GM12878 (cell line): ENCODE results near the gene TPMT. TPM values are rescaled to one million over a fixed set of nuclear protein-coding genes. Genes with fewer than 3 reads are reported as not detected.

ENCODE experiments used
- ATAC-seq: fragments of 200-7000 bp; cut with Tn5 transposase; 3 replicates; pipeline ENCODE4 v1.9.1; 2020; ENCODE audit warnings: mild to moderate bottlenecking, moderate library complexity
- BruUV-seq: library from RNA; stranded (reverse); fragments of 400-500 nt; replicated peaks from 2 replicates; lab custom pipeline; 2021; lab: Mats Ljungman, UMichigan
- CTCF ChIA-PET: fragments of 300-600 bp; sonication (Branson Sonifier 250); formaldehyde crosslinking; extraction: SDS; loops from one replicate; lab custom pipeline; 2021; ENCODE audit warnings: inconsistent platforms; lab: Yijun Ruan, JAX
- POLR2A ChIA-PET: fragments of 350-600 bp; formaldehyde crosslinking; extraction: SDS; loops from one replicate; lab custom pipeline; 2021; ENCODE audit warnings: inconsistent platforms; lab: Charles Lee
- RAD21 ChIA-PET: fragments of 300-600 bp; sonication (Branson Sonifier 250); formaldehyde crosslinking; loops from one replicate; lab custom pipeline; 2023; ENCODE audit warnings: antibody characterized with exemption; ENCODE audit not compliant: unreplicated experiment; lab: Charles Lee
- SMC1A ChIA-PET: fragments of 300-600 bp; sonication (Branson Sonifier 250); formaldehyde crosslinking; loops from one replicate; lab custom pipeline; 2023; ENCODE audit not compliant: unreplicated experiment, uncharacterized antibody; lab: Charles Lee
- DNase-seq: peaks from one replicate; pipeline ENCODE4 v3.0.0-alpha.2; 2011; ENCODE audit warnings: low read depth, low spot score
- FAIRE-seq: peaks from 3 replicates; lab custom pipeline; 2011; peaks lifted over from hg19 to GRCh38; lab: Jason Lieb, UNC
- H2AFZ ChIP-seq: 2 replicates; pipeline ENCODE4 v1.6.0; 2011; ENCODE audit warnings: low read depth, low read length, control low read depth; ENCODE audit not compliant: control insufficient read depth
- H3K27ac ChIP-seq: 2 replicates; pipeline ENCODE4 v1.5.1; 2011; ENCODE audit warnings: control low read depth; ENCODE audit not compliant: control insufficient read depth, insufficient read depth
- H3K27me3 ChIP-seq, 2 experiments: replicated peaks in 1 of 2; 2 replicates each; pipeline versions ENCODE4 v1.6.0 to v1.6.1; 2011; ENCODE audit warnings: low read length in 1 of 2; ENCODE audit not compliant: control insufficient read depth in 2 of 2, insufficient read depth in 2 of 2
- H3K36me3 ChIP-seq, 2 experiments: 2 replicates each; pipeline ENCODE4 v1.5.1; 2011; ENCODE audit warnings: low read length in 1 of 2; ENCODE audit not compliant: control insufficient read depth in 2 of 2, insufficient read depth in 2 of 2
- H3K4me1 ChIP-seq: 2 replicates; pipeline ENCODE4 v1.6.1; 2011; ENCODE audit warnings: mild to moderate bottlenecking, low read length, moderate library complexity, mixed read lengths; ENCODE audit not compliant: control insufficient read depth, insufficient read depth
- H3K4me2 ChIP-seq: 2 replicates; pipeline ENCODE4 v1.6.0; 2011; ENCODE audit warnings: control low read depth; ENCODE audit not compliant: control insufficient read depth, insufficient read depth
- H3K4me3 ChIP-seq: fragments of 200-600 bp; sonication (generic); 2 replicates; pipeline ENCODE4 v1.5.1; 2016
- H3K79me2 ChIP-seq: 2 replicates; pipeline ENCODE4 v1.6.0; 2011; ENCODE audit warnings: low read length; ENCODE audit not compliant: control insufficient read depth, insufficient read depth
- H3K9ac ChIP-seq: 2 replicates; pipeline ENCODE4 v1.8.0; 2011; ENCODE audit warnings: low read length, control low read depth, mixed read lengths; ENCODE audit not compliant: control insufficient read depth, insufficient read depth
- H3K9me3 ChIP-seq: replicated peaks from 3 replicates; pipeline ENCODE4 v1.5.1; 2011; ENCODE audit warnings: mild to moderate bottlenecking, low read length; ENCODE audit not compliant: control insufficient read depth, insufficient read depth
- H4K20me1 ChIP-seq: 2 replicates; pipeline ENCODE4 v1.6.0; 2011; ENCODE audit not compliant: control insufficient read depth, insufficient read depth
- FOXM1 ChIP-seq: IDR thresholded peaks from 2 replicates; pipeline ENCODE4 v1.6.1; 2012; ENCODE audit warnings: low read depth, mild to moderate bottlenecking, inconsistent platforms, low read length, moderate library complexity
- GABPA ChIP-seq: IDR thresholded peaks from 2 replicates; pipeline ENCODE4 v1.6.1; 2014; ENCODE audit warnings: antibody characterized with exemption, low read depth, mild to moderate bottlenecking, inconsistent platforms
- HDGF ChIP-seq: fragments of 450-650 bp; IDR thresholded peaks from 2 replicates; pipeline ENCODE4 v1.6.1; 2016; ENCODE audit warnings: antibody characterized with exemption
- NFIC ChIP-seq: IDR thresholded peaks from 2 replicates; pipeline ENCODE4 v1.6.1; 2012; ENCODE audit warnings: low read depth, mild to moderate bottlenecking, inconsistent platforms, low read length, moderate library complexity
- NFYB ChIP-seq: IDR thresholded peaks from 2 replicates; pipeline ENCODE4 v1.6.1; 2011; ENCODE audit warnings: low read depth, mild to moderate bottlenecking, low read length, improper control_type of control experiment, moderate library complexity; ENCODE audit not compliant: insufficient read depth
- RBBP5 ChIP-seq: fragments of 200-600 bp; sonication (generic); conservative IDR thresholded peaks from 2 replicates; pipeline ENCODE4 v1.6.1; 2016
- RUNX3 ChIP-seq: IDR thresholded peaks from 2 replicates; pipeline ENCODE4 v1.6.1; 2012; ENCODE audit warnings: low read length, inconsistent platforms
- SIX5 ChIP-seq: IDR thresholded peaks from 2 replicates; pipeline ENCODE4 v1.6.1; 2011; ENCODE audit warnings: mild to moderate bottlenecking, low read depth, low read length, moderate library complexity; ENCODE audit not compliant: severe bottlenecking
- USF2 ChIP-seq: IDR thresholded peaks from 2 replicates; pipeline ENCODE4 v1.6.1; 2011; ENCODE audit warnings: low read depth, low read length, improper control_type of control experiment, borderline replicate concordance
- ZBTB40 ChIP-seq: fragments of 450-650 bp; IDR thresholded peaks from 2 replicates; pipeline ENCODE4 v1.6.1; 2016; ENCODE audit warnings: mild to moderate bottlenecking, moderate library complexity, borderline replicate concordance
- ZNF207 ChIP-seq: fragments of 450-650 bp; IDR thresholded peaks from 2 replicates; pipeline ENCODE4 v1.6.1; 2014; ENCODE audit warnings: antibody characterized with exemption, mild to moderate bottlenecking, borderline replicate concordance
- ZNF24 ChIP-seq: fragments of 450-650 bp; IDR thresholded peaks from 2 replicates; pipeline ENCODE4 v1.6.1; 2017; ENCODE audit warnings: antibody characterized with exemption, mild to moderate bottlenecking
- WGBS: methylation state at CpG from one replicate; pipeline ENCODE4 v1.1.6; 2016; ENCODE audit warnings: low lambda C conversion rate; ENCODE audit not compliant: insufficient replicate concordance, insufficient coverage; ENCODE audit errors: missing lambda C conversion rate; 5-methylcytosine and 5-hydroxymethylcytosine counted together
- in situ Hi-C: fragments of 300-500 bp; cut with MboI; formaldehyde crosslinking; loops from 9 replicates; pipeline ENCODE4 v1.14.3; 2018; ENCODE audit warnings: mixed read lengths
- intact Hi-C: fragments of 100-400 bp; cut with micrococcal nuclease; formaldehyde crosslinking; loops from one replicate; pipeline ENCODE4 v1.14.2; 2022; ENCODE audit not compliant: unreplicated experiment
- polyA plus RNA-seq, 11 experiments: library from polyadenylated mRNA; depleted of rRNA in 4 of 11; unstranded in 6 of 11; stranded (reverse) in 5 of 11; fragments of >200 nt; fragmentation: Nextera tagmentation in 4 of 11; fragmentation: Illumina TruSeq in 1 of 11; extraction: Ambion mirVana in 4 of 11; extraction: Trizol in 1 of 11; gene quantifications; 1 replicate in 1 of 11; 2 replicates in 10 of 11; pipeline versions ENCODE4 v1.2.1 to v1.2.3, GENCODE V29; 2011 to 2016; ENCODE audit warnings: inconsistent platforms in 2 of 11, missing spikeins in 2 of 11, low read depth in 1 of 11
- total RNA-seq, 4 experiments: library from RNA; depleted of rRNA in 3 of 4; stranded (reverse); fragments of >200 nt in 3 of 4; fragmentation: Illumina TruSeq in 1 of 4; extraction: Trizol in 1 of 4; gene quantifications; 2 replicates each; pipeline versions ENCODE4 v1.2.1 to v1.2.3, GENCODE V29; 2013 to 2021

TPMT gene
- total and polyA plus RNA-seq, 10 of the 15 experiments (the other 5 are each of a cell fraction or from before 2014, with no cell fraction given), result 7.9 to 18.2 (median 16.3) TPM

DNA sequence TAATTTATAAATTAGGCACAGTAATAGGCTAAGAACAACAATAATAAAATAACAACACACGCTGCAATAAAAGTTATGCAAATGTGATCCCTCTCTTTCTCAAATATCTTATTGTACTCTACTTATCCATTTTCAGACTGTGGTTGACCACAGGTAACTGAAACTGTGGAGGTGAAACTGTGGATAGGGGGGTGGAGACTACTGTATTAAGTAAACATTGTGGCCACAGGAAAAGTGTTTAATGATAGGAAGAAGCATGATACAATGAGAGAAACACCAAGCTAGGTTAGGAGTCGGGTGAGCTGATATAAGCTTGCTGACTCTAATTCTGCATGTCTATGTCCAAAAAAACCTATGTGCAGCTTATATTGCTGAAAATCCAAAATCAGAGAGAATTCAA is 55.4 kb downstream of the TPMT start:
- Histone ChIP-seq H3K9ac (no peak overlapping the region), H3K79me2 (no peaks in the 10 kb centered on the region), H3K27me3 (no peaks in the 10 kb centered on the region), H3K4me3 (no peak overlapping the region), H3K27ac (no peak overlapping the region), H3K4me1 (no peaks in the 10 kb centered on the region), H2AFZ (no peak overlapping the region), H3K4me2 (no peak overlapping the region), H3K36me3 (no peaks in the 10 kb centered on the region), H3K9me3 (no peaks in the 10 kb centered on the region), H4K20me1 (no peaks in the 10 kb centered on the region)
- WGBS, result 80% methylated on average over 2 of the region's 2 CpGs
- no peak for TF ChIP-seq RBBP5
- no peak for TF ChIP-seq ZNF24
- TF ChIP-seq ZNF207, result no peak
- no peak for TF ChIP-seq FOXM1
- no peak for TF ChIP-seq HDGF
- no peak for TF ChIP-seq USF2
- no peak for TF ChIP-seq GABPA
- DNase-seq, result no peak
- no peak for FAIRE-seq
- no peak for ATAC-seq
- CTCF ChIA-PET, result interaction anchor here (1.3 kb wide), 1 partner anchor 159 kb away, joined by 5 read pairs; no protein-coding TSS in a partner anchor
- in situ Hi-C loops, result no loop called here
- intact Hi-C loops, result no loop called here
- RAD21 ChIA-PET, result no interaction called here
- SMC1A ChIA-PET, result interaction anchor here (1.0 to 1.1 kb wide), 2 partner anchors 8 to 214 kb away, joined by 3 read pairs; no protein-coding TSS in a partner anchor
- POLR2A ChIA-PET, result no interaction called here
- no TSS peak for BruUV-seq

DNA sequence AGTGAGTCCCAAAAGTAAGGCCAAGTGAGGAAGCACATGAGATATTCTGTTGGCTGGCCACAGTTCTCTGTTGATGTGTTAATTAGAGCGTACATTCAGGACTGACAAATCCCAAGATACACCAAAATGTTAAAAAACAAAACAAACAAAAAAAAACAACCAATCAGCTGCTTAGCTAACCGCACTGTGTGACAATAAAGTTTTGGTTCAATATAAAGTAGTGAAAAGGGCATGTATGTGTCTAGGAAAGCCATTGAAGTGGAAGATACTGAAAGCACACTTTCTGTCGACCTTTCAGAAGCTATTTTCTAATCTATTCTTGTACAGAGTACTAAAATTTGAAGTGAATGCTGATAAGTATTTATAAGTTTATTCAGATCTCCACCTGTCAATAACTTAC is 58.5 kb downstream of the TPMT start:
- Histone ChIP-seq H3K27me3 (no peaks in the 10 kb centered on the region), H3K4me3 (no peak overlapping the region), H3K27ac (no peak overlapping the region), H3K4me1 (no peaks in the 10 kb centered on the region), H3K4me2 (no peak overlapping the region), H3K36me3 (no peaks in the 10 kb centered on the region), H4K20me1 (no peaks in the 10 kb centered on the region), H3K9ac (no peak overlapping the region), H3K9me3 (no peaks in the 10 kb centered on the region; the same call in 2 of the 3 replicates), H3K79me2 (no peaks in the 10 kb centered on the region), H2AFZ (no peak overlapping the region)
- SMC1A ChIA-PET, result no interaction called here
- ATAC-seq, result no peak
- no peak for FAIRE-seq
- BruUV-seq, result no TSS peak
- no peak for DNase-seq
- CTCF ChIA-PET, result no interaction called here
- intact Hi-C loops, result no loop called here
- in situ Hi-C loops, result no loop called here
- WGBS, result 36% methylated on average over 3 of the region's 3 CpGs
- RAD21 ChIA-PET, result no interaction called here
- POLR2A ChIA-PET, result no interaction called here
- peak; percentile 80 for TF ChIP-seq ZBTB40
- no peak for TF ChIP-seq NFIC
- TF ChIP-seq NFYB, result no peak
- peak; percentile 29; the same call in 1 of the 2 replicates for TF ChIP-seq RUNX3
- no peak for TF ChIP-seq SIX5
